ENCODE data around the gene NISCH. TPM values are rescaled to one million over a fixed set of nuclear protein-coding genes. Genes with fewer than 3 reads are reported as not detected.

Gene NISCH
- total and polyA plus RNA-seq, 2 of the 8 experiments (the other 6 are each of a cell fraction or from before 2014, with no cell fraction given) = 71.2 to 71.9 TPM

DNA sequence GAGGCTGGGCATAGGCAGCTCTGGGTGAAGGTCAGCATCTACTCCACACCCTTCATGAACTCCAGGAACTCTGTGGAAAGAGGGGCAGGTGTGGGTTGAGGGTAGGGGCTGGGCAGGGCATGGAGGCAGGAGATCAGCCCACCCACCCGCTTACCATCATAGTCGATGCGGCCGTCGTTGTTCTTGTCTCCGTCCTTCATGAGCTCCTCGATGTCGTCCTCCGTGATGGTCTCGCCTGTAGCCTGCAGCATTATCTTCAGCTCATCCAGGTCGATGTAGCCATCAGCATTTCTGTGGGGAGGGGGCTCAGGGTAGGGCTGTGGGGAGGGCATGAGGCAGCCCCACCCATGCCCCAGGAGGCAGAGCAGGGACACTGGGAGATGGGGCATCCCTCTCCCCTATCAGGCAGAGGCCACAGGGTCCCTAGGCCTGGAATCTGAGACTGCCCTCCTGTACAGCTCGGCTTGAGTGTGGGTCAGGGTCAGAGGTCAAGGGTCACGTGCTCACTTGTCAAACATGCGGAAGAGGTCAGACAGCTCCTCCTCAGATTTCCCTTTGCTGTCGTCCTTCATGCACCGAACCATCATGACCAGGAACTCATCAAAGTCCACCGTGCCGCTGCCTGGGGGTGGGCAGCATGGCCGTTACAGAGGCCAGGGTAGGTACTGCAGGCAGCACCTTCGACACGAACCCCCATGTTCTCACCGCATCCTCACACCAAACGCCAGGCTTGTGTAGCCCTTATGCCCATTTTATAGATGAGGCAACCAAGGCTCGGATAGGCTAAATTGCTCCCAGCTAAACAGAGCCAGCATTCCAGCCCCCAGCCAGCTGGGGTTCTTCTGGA is 3.9 kb upstream of the NISCH start:
- H3K14ac ChIP-seq (ENCODE audit: insufficient read length) = no peak overlapping the region
- no peaks in the 10 kb centered on the region for H4K20me1 ChIP-seq (replicated peaks in 1 of 2; ENCODE audit: control insufficient read depth in 1 of 2, insufficient read depth in 2 of 2, low read length in 2 of 2)
- peaks cover 0 to 26% (median 10%) of the 10 kb centered on the region in 4 experiments; a peak in 6 of 7 replicates for H3K4me1 ChIP-seq (replicated peaks in 1 of 4; ENCODE audit: control insufficient read depth in 3 of 4, insufficient read depth in 4 of 4, low read length in 3 of 4)
- H3K23me2 ChIP-seq (ENCODE audit: low read depth, low read length) = peaks cover 6% of the 10 kb centered on the region
- ChIA-PET POLR2A (ENCODE audit: partially characterized antibody) (interaction anchor here (0.9 to 12.3 kb wide), 4 partner anchors 8 to 48 kb away, joined by 3 to 112 read pairs (median 7); no protein-coding TSS in a partner anchor), CTCF (ENCODE audit: partially characterized antibody) (interaction anchor here (0.6 to 12.8 kb wide), 6 partner anchors 9 to 173 kb away, joined by 3 to 109 read pairs (median 4); partner anchors contain the start of gene WDR82)
- no peak overlapping the region for H3K56ac ChIP-seq (replicated peaks; ENCODE audit: insufficient read length, low read depth, low read length)
- FAIRE-seq = no peak
- no peak overlapping the region for H3K4me3 ChIP-seq (ENCODE audit: extremely low read depth in 1 of 4, insufficient read depth in 2 of 4, low read depth in 3 of 4, low read length in 4 of 4)
- no peak overlapping the region for H2AK5ac ChIP-seq (ENCODE audit: low read depth, low read length)
- peak overlapping the region; percentile 45; the same call in 1 of the 2 replicates for H2BK5ac ChIP-seq (ENCODE audit: low read depth, low read length)
- H3K36me3 ChIP-seq (ENCODE audit: control insufficient read depth in 2 of 4, insufficient read depth in 4 of 4, low read length in 3 of 4) = no peaks in the 10 kb centered on the region
- peaks cover 0 to 6% of the 10 kb centered on the region in 2 experiments; a peak in 2 of 4 replicates for H3K79me2 ChIP-seq (ENCODE audit: control insufficient read depth in 1 of 2, insufficient read depth in 2 of 2, low read length in 2 of 2)
- H3K9me3 ChIP-seq (ENCODE audit: insufficient read depth in 2 of 2, low read depth in 1 of 2, low read length in 1 of 2) = no peaks in the 10 kb centered on the region
- no peak overlapping the region for H3K4ac ChIP-seq (replicated peaks; ENCODE audit: insufficient read length, low read depth, low read length)
- 92% methylated on average over 24 of the region's 24 CpGs; no CpG with 5 or more reads in 1 of the 2 experiments for WGBS, 2 experiments (ENCODE audit: extremely low coverage in 1 of 2, insufficient coverage in 1 of 2, insufficient read length in 1 of 2, insufficient replicate concordance in 2 of 2, low coverage in 1 of 2, low lambda C conversion rate in 2 of 2, missing lambda C conversion rate in 1 of 2)
- no peak for DNase-seq (ENCODE audit: low read depth in 1 of 2, low spot score in 2 of 2)
- no peak overlapping the region for H3K4me2 ChIP-seq (ENCODE audit: insufficient read depth in 1 of 2, low read depth in 2 of 2, low read length in 2 of 2)
- no peak overlapping the region for H3K23ac ChIP-seq (ENCODE audit: insufficient read length)
- H4K91ac ChIP-seq (replicated peaks; ENCODE audit: insufficient read length, low read length) = no peak overlapping the region
- no peak overlapping the region for H2BK15ac ChIP-seq (ENCODE audit: low read length)
- H3K27me3 ChIP-seq (replicated peaks in 1 of 4; ENCODE audit: control insufficient read depth in 3 of 4, extremely low read depth in 1 of 4, insufficient read depth in 3 of 4, low read length in 3 of 4) = no peaks in the 10 kb centered on the region
- H3K79me1 ChIP-seq (ENCODE audit: low read depth, low read length) = no peaks in the 10 kb centered on the region
- H2BK120ac ChIP-seq (replicated peaks; ENCODE audit: low read depth, low read length) = no peak overlapping the region
- H3K18ac ChIP-seq (ENCODE audit: extremely low read depth, low read length) = no peak overlapping the region
- no peak overlapping the region for H2BK20ac ChIP-seq (ENCODE audit: low read length)
- H3K27ac ChIP-seq (ENCODE audit: low read depth, low read length) = no peak overlapping the region
- H4K5ac ChIP-seq (ENCODE audit: insufficient read length, low read depth, low read length) = no peak overlapping the region
- H4K8ac ChIP-seq (ENCODE audit: extremely low read depth, insufficient read depth, low read length) = 0 out of 2 replicates have a peak overlapping the region, but pooled peaks have one; percentile 9
- no peak overlapping the region for H3K9ac ChIP-seq (replicated peaks in 1 of 4; ENCODE audit: extremely low read depth in 1 of 4, low read depth in 3 of 4, low read length in 3 of 4)
- no peak overlapping the region for H2AFZ ChIP-seq (ENCODE audit: low read length)
- peak overlapping the region; percentile 82; the same call in 1 of the 2 replicates for H2BK12ac ChIP-seq (ENCODE audit: low read depth, low read length)
- TF ChIP-seq KDM1A (IDR thresholded peaks at IDR 0.05; ENCODE audit: borderline replicate concordance, low read length) = peak; percentile 45; the same call in 1 of the 2 replicates
- no peak for TF ChIP-seq GTF2F1 (IDR thresholded peaks at IDR 0.05; ENCODE audit: borderline replicate concordance, low read depth, low read length)
- TF ChIP-seq SP4 (IDR thresholded peaks at IDR 0.05; ENCODE audit: low read length) = no peak
- no peak for TF ChIP-seq ZNF274 (IDR thresholded peaks at IDR 0.05; ENCODE audit: borderline replicate concordance, extremely low read depth, low read length)
- no peak for TF ChIP-seq RXRA (IDR thresholded peaks at IDR 0.05; ENCODE audit: insufficient read depth, low read depth, low read length)
- no peak for TF ChIP-seq KDM4A (IDR thresholded peaks at IDR 0.05; ENCODE audit: low read depth, low read length, severe bottlenecking)
- TF ChIP-seq MAX (IDR thresholded peaks at IDR 0.05) = peak; percentile 43; the same call in 1 of the 2 replicates
- no peak for TF ChIP-seq RNF2 (IDR thresholded peaks at IDR 0.05; ENCODE audit: borderline replicate concordance, low read depth, low read length, missing control alignments, poor library complexity, severe bottlenecking)

All from H1 (cell line).